CD4-positive, alpha-beta T cell treated with Interleukin-1 beta for 1 hour (primary cell): ENCODE data around the gene CALML3.

Source experiments
- DNase-seq, 2 donors: peaks; one replicate each; pipeline ENCODE4 v3.0.0-alpha.2; 2020 to 2022

Gene CALML3

GRCh38 chr10:5508161-5508604, 16.6 kb upstream of the CALML3 start:
- no peak for DNase-seq

DNA sequence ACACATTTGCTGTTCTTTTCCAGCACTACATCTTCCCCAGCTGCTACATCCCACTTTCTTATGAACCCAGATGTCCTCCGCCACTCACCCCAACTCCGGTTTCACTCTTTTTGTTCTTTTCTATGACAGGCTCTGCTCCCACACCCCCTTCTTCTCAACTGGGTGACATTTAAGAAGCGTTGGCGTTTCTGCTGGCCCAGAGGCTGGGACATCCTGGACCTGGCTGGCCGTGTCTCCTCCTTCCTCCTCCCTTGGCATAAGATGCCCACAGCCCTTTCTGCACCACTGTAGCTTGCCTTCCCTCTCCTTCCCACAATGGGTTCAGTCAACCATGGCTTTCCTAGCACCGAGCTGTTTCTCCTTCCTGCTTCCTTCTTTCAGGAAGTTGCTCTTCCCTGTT, 16.0 kb upstream of the CALML3 start:
- no peak for DNase-seq

- DNase-seq: no peak
Measured at GRCh38 chr10:5509236-5509635, 15.5 kb upstream of the CALML3 start.

DNA sequence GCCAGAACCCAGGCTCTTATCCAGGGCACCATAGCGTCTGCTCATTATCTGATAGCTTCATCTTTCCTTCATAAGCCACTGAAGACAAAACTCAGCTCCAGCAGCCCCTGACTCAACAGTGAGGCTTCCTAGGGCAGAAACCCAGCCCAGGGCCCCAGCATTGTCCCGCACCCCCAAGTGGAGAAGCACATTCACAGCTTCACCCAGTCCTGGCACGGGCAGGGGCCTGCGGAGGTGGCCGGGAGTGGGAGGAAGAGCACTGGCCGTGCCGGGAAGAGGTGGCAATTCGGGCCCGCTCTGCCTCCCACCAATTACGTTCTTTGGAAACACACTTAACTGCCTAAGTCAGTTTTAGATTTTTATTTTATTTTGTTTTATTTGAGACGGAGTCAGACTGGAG, 15.1 kb upstream of the CALML3 start:
- no peak for DNase-seq

- no peak for DNase-seq
Measured at GRCh38 chr10:5510281-5511072, 14.3 kb upstream of the CALML3 start.

DNA sequence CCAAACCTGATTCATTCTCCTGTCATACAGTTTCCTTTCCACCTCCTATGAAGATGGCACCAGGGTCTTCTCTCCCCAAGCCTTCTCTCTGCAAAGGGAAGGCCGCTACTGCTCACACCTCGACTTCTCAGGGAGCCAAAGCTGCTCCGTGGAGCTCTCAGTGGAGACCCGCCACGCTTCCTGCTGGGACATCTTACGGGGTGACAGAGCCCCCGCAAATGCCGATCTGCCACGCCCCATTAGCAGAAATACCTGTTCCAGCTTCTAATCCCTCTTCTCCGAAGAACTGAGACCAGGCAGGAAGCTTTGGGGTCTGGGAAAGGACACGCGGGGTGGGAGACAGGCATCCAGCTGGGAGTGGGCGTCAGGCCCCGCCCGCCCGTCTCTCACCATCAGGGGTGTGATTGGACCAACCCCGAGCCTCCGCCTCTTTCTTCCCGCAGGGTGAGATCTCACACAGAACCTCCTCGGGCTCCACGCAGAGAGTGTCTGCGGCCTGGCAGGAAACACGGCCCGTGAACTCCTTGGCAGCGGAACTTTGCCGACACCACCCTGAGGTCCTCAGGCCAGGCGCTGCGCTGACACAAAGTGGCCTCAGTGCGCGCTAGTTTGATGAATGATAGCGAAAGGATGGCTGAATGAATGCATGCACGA, 13.4 kb upstream of the CALML3 start:
- no peak for DNase-seq

DNA sequence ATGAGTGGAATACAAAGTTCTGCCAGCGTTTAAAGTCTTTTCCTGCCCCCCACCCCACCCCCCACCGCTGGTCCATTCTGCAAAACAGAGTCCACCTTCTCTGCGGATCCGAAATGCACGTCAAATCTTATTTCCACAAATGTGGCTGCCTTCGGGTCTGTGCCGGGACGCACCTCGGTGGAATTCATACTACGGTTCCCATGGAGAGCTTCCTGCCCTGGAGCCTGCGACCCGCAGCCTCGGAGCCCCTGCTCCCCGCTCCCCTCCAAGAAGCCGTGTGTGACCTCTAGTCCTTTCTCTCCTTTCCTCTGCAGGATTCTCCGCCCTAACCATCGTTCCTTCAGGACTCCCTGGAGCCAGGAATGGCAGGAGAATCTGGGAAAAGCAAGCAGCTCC, 12.9 kb upstream of the CALML3 start:
- no peak for DNase-seq

GRCh38 chr10:5512331-5512730, 12.4 kb upstream of the CALML3 start:
- no peak for DNase-seq

DNA sequence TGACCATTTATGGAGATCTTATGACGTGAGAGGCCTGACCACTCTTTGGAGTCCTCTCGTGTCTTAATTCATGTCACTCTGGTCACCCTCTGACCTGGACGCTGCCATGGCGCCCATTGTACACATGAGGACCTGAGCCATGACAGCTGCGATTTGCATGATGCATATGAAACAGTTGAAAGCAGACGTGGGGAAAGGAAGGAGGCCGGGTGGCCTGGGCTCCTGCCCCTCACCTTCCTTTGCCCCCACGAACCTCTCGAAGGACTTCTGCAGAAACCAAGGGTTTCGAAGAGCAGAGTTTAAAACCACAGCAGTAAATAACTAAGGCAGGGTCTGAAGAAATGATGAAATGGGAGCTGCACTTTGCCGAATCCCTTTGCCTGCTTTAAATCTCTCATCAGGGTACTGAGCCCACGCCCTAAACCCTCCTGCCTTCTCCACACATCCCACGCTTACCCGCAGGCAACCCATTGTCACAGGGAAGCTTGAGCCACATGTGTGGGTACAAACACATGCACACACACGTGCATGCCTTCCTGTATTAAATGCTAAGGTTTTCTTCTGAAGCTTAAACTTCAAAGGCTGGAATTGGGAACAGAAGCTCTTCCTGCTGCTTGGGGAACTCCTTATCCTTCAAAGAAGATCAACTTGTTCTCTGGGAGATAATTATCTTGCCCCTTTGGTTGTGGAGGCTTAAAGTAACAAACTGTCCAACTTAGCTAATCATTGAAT, 11.7 kb upstream of the CALML3 start:
- no peak for DNase-seq

- no peak for DNase-seq
Measured at GRCh38 chr10:5514226-5514850, 10.4 kb upstream of the CALML3 start.

GRCh38 chr10:5515948-5516761, 8.6 kb upstream of the CALML3 start:
- no peak for DNase-seq

GRCh38 chr10:5517546-5517945, 7.2 kb upstream of the CALML3 start:
- DNase-seq: no peak

DNA sequence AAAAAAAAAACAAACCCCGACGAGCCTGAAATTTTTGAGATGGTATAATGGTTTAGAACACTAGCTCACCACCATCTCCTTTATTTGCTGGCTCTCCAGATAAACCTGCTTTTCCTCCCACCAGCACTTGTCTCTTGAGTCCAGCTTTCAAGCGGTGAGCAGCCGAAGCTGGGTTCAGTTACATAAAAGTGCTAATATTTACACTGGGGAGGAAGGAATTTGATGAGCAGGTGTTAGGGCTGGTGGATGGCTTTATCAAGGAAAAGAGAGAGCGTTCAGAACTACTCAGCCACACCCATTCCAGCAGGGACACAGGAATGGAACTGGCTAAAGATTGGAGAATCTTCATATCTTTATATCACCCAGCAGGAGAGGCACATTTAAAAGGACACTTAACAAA, 6.6 kb upstream of the CALML3 start:
- no peak for DNase-seq

DNA sequence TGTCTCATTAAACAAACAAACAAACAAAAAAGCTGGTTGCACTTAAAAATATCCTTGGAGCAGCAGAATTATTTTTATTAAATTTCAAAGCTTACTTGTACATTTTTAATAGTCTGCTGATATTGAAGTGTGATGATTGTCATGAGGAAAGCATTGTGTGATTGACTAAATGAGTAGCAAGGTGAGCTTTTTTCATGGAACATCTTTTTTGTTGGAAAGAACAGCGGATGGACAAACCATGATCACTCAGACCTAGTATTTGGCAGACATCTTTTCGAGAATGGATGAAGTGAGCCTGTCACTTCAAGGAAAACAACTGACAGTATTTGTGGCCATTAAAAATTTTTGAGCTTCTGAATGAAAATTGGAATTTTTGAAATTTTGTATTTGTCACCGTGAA, 5.7 kb upstream of the CALML3 start:
- DNase-seq: no peak

GRCh38 chr10:5522913-5523560, 1.7 kb upstream of the CALML3 start:
- DNase-seq: no peak

- DNase-seq: no peak
Measured at GRCh38 chr10:5523796-5524574, 776 bp upstream of the CALML3 start.

- DNase-seq: no peak
Measured at GRCh38 chr10:5525561-5526341, 990 bp downstream of the CALML3 start.

DNA sequence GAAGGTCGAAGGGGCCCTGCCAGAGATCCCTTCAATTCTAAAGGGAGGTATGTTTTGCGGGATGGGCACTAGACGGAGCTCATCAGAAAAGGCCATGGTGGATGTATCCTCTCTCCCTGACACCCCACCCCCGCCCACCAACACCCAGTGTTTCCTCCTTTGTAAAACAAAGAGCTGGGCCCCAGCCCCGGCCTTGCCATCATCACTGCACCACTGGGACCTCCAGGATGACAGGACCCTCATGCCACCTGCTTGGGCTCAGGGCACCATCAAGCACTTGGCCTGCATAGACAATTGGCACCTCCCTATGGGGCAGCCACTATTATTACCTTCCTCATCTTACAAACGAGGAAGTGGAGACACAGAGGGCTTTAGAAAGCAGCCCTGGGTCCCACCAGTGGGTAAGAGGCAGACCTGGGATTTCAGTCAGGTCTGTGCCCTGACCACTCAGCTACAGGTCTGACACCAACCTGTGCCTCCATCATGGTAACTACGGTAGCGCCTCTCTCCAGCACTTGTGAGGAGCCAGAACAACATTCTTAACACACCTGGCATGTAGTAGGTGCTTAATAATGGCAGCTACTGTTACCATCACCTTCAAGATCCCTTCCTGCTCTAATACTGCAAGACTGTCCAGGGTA, 2.0 kb downstream of the CALML3 start:
- no peak for DNase-seq

DNA sequence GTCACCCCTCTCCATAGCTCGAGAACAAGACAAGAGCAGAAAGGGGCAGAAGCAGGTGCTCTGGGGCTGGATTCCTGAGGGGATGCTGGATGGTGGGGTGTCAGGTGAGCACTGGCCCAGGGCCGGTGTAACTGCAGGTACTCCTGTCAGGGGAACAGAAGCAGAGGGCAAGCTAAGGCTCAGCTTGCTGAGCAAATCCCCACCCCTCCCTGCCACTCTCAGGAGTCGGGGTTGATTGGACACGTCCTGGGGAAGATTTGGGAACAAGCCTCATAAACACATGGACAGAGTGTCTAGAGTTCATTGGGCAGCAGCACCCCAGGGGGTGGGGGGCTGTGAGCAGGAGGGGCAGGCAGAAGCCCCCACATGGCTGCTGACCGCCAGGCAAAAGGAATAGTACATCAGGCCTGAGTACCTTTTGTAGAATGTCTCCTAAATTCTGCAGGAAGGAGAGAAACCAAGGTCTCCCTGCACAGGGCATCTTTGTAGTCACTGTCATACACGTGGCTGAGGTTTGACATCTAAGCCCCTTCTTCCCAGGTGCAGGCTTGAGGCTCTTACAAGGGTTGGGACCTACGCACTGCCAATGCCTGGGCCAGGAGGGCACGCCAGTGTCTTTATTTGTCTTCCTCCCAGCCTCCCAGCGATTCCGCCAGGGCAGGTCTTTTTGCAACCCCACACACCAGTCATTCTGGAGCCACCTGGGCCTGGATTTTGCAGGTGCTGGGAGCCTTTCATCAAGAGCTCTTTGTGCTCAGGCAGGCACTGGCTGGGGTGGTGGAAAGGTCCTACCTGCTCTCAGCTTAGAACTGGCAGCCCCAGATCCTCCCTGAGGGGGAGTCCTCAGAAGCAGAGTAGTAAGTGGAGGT, 2.8 kb downstream of the CALML3 start:
- DNase-seq: no peak
